Measurements from ENCODE around the gene SDK1. TPM values are rescaled to one million over a fixed set of nuclear protein-coding genes. Genes with fewer than 3 reads are reported as not detected.

SDK1 gene
- total RNA-seq, 1 experiment from 2014 or later, result 9.3 TPM

- H3K36me3 Mint-ChIP-seq, result peaks cover 29% of the 10 kb centered on the region
- no peak for ATAC-seq
- H3K27me3 Mint-ChIP-seq (ENCODE audit: low read depth), result no peaks in the 10 kb centered on the region
- peaks cover 27% of the 10 kb centered on the region for H3K4me1 Mint-ChIP-seq
- H3K4me3 Mint-ChIP-seq, result no peak overlapping the region
- POLR2A ChIA-PET, result no interaction called here
- TF ChIP-seq CREB1 (CRISPR knock-in tag; IDR thresholded peaks at IDR 0.05) (no peak), ZMAT4 (CRISPR knock-in tag; IDR thresholded peaks at IDR 0.05) (no peak), E2F1 (CRISPR knock-in tag; IDR thresholded peaks at IDR 0.05) (no peak), PRRX2 (CRISPR knock-in tag; IDR thresholded peaks at IDR 0.05) (no peak), NFYB (CRISPR knock-in tag; conservative IDR thresholded peaks at IDR 0.05; ENCODE audit: low read depth) (no peak), NR3C1 (CRISPR knock-in tag; conservative IDR thresholded peaks at IDR 0.05; ENCODE audit: low read depth) (no peak), FOXP1 (CRISPR knock-in tag; IDR thresholded peaks at IDR 0.05; ENCODE audit: borderline replicate concordance) (no peak), KAT7 (CRISPR knock-in tag; IDR thresholded peaks at IDR 0.05; ENCODE audit: borderline replicate concordance) (no peak)
- CTCF ChIA-PET, result interaction anchor here (0.9 kb wide), 1 partner anchor 28 kb away, joined by 3 read pairs; no protein-coding TSS in a partner anchor
- peaks cover 27% of the 10 kb centered on the region for H3K9me3 Mint-ChIP-seq
- H3K27ac Mint-ChIP-seq, result no peak overlapping the region
- no peak for DNase-seq (ENCODE audit: low spot score)
These were observed 722.5 kb downstream of the SDK1 start for GRCh38 chr7:4023502-4023901.

DNA sequence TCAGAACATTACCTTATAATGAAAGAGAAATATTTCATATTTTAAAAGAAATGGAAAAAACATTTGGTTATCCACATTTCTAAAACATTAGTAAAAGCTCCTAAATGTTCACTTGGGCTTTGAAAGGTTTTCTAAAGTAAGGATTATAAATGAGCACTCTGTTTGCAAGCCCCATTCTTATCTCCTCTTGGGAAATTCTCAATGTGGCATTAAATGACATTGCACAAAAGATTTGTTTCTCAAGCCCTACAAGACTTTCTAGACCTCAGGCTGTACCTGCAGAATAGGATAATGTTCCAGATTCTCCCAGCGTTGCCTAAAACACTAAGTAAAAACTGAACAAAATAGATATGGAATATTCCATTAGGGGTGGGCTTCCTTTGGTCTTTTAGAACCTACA lies 723.1 kb downstream of the SDK1 start:
- no peak overlapping the region for H3K27ac Mint-ChIP-seq
- TF ChIP-seq, protein P1, sequence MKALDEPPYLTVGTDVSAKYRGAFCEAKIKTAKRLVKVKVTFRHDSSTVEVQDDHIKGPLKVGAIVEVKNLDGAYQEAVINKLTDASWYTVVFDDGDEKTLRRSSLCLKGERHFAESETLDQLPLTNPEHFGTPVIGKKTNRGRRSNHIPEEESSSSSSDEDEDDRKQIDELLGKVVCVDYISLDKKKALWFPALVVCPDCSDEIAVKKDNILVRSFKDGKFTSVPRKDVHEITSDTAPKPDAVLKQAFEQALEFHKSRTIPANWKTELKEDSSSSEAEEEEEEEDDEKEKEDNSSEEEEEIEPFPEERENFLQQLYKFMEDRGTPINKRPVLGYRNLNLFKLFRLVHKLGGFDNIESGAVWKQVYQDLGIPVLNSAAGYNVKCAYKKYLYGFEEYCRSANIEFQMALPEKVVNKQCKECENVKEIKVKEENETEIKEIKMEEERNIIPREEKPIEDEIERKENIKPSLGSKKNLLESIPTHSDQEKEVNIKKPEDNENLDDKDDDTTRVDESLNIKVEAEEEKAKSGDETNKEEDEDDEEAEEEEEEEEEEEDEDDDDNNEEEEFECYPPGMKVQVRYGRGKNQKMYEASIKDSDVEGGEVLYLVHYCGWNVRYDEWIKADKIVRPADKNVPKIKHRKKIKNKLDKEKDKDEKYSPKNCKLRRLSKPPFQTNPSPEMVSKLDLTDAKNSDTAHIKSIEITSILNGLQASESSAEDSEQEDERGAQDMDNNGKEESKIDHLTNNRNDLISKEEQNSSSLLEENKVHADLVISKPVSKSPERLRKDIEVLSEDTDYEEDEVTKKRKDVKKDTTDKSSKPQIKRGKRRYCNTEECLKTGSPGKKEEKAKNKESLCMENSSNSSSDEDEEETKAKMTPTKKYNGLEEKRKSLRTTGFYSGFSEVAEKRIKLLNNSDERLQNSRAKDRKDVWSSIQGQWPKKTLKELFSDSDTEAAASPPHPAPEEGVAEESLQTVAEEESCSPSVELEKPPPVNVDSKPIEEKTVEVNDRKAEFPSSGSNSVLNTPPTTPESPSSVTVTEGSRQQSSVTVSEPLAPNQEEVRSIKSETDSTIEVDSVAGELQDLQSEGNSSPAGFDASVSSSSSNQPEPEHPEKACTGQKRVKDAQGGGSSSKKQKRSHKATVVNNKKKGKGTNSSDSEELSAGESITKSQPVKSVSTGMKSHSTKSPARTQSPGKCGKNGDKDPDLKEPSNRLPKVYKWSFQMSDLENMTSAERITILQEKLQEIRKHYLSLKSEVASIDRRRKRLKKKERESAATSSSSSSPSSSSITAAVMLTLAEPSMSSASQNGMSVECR (CRISPR knock-in tag; IDR thresholded peaks at IDR 0.05; ENCODE audit: borderline replicate concordance), result no peak
- TF ChIP-seq MYBL2 (CRISPR knock-in tag; IDR thresholded peaks at IDR 0.05), result no peak
- TF ChIP-seq ZNF423 (CRISPR knock-in tag; IDR thresholded peaks at IDR 0.05), result no peak
- no peak for TF ChIP-seq NFATC4 (CRISPR knock-in tag; IDR thresholded peaks at IDR 0.05)
- no peak for TF ChIP-seq JAZF1 (CRISPR knock-in tag; IDR thresholded peaks at IDR 0.05)
- TF ChIP-seq, protein P2, sequence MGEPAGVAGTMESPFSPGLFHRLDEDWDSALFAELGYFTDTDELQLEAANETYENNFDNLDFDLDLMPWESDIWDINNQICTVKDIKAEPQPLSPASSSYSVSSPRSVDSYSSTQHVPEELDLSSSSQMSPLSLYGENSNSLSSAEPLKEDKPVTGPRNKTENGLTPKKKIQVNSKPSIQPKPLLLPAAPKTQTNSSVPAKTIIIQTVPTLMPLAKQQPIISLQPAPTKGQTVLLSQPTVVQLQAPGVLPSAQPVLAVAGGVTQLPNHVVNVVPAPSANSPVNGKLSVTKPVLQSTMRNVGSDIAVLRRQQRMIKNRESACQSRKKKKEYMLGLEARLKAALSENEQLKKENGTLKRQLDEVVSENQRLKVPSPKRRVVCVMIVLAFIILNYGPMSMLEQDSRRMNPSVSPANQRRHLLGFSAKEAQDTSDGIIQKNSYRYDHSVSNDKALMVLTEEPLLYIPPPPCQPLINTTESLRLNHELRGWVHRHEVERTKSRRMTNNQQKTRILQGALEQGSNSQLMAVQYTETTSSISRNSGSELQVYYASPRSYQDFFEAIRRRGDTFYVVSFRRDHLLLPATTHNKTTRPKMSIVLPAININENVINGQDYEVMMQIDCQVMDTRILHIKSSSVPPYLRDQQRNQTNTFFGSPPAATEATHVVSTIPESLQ (CRISPR knock-in tag; IDR thresholded peaks at IDR 0.05), result no peak
- no peak for TF ChIP-seq PRRX2 (CRISPR knock-in tag; IDR thresholded peaks at IDR 0.05)
- TF ChIP-seq ZNF219 (CRISPR knock-in tag; IDR thresholded peaks at IDR 0.05; ENCODE audit: borderline replicate concordance), result no peak
- TF ChIP-seq ELF4 (CRISPR knock-in tag; IDR thresholded peaks at IDR 0.05; ENCODE audit: low read depth), result no peak
- no peak for TF ChIP-seq E2F1 (CRISPR knock-in tag; IDR thresholded peaks at IDR 0.05)
- TF ChIP-seq, protein P3, sequence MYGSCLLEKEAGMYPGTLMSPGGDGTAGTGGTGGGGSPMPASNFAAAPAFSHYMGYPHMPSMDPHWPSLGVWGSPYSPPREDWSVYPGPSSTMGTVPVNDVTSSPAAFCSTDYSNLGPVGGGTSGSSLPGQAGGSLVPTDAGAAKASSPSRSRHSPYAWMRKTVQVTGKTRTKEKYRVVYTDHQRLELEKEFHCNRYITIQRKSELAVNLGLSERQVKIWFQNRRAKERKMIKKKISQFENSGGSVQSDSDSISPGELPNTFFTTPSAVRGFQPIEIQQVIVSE (CRISPR knock-in tag; IDR thresholded peaks at IDR 0.05; ENCODE audit: borderline replicate concordance), result no peak
- no peak for TF ChIP-seq SMAD4 (CRISPR knock-in tag; IDR thresholded peaks at IDR 0.05)
- no peak for TF ChIP-seq CREB1 (CRISPR knock-in tag; IDR thresholded peaks at IDR 0.05)
- no peak for TF ChIP-seq SOX15 (CRISPR knock-in tag; IDR thresholded peaks at IDR 0.05)
- H3K9me3 Mint-ChIP-seq, result peaks cover 21% of the 10 kb centered on the region
- H3K27me3 Mint-ChIP-seq (ENCODE audit: low read depth), result no peaks in the 10 kb centered on the region
- H3K4me1 Mint-ChIP-seq, result peaks cover 27% of the 10 kb centered on the region
- H3K4me3 Mint-ChIP-seq, result no peak overlapping the region
- ChIA-PET POLR2A (no interaction called here), CTCF (no interaction called here)
- ATAC-seq (no peak), DNase-seq (ENCODE audit: low spot score) (no peak)
- peaks cover 22% of the 10 kb centered on the region for H3K36me3 Mint-ChIP-seq

Data from WTC11 (cell line).